Activated T-helper 17 cell treated with anti-CD3 and anti-CD28 coated beads, Interleukin-2, amount 50 U/mL, for 72 hours (primary cell): ENCODE measurements around the gene HGF. TPM values are rescaled to one million over a fixed set of nuclear protein-coding genes. Genes with fewer than 3 reads are reported as not detected.

ENCODE experiments used
- ATAC-seq: fragments of 150-1000 bp; cut with Tn5 transposase; replicated peaks from 2 replicates; pipeline ENCODE4 v1.10.0; 2021; ENCODE audit warnings: mild to moderate bottlenecking, moderate library complexity
- H3K27ac Mint-ChIP-seq: one replicate; pipeline ENCODE4 v1.8.0; 2022; ENCODE audit warnings: mixed read lengths
- H3K27me3 Mint-ChIP-seq: one replicate; pipeline ENCODE4 v1.8.0; 2022; ENCODE audit warnings: mixed read lengths
- H3K36me3 Mint-ChIP-seq: one replicate; pipeline ENCODE4 v1.8.0; 2022; ENCODE audit warnings: low read depth, mild to moderate bottlenecking, mixed read lengths
- H3K4me1 Mint-ChIP-seq: one replicate; pipeline ENCODE4 v1.8.0; 2022; ENCODE audit warnings: mixed read lengths
- H3K4me3 Mint-ChIP-seq: one replicate; pipeline ENCODE4 v1.8.0; 2022; ENCODE audit warnings: mild to moderate bottlenecking, mixed read lengths
- H3K9me3 Mint-ChIP-seq: one replicate; pipeline ENCODE4 v1.8.0; 2022; ENCODE audit warnings: mixed read lengths
- total RNA-seq, 2 donors: library from RNA; stranded (reverse); gene quantifications; one replicate each; pipeline ENCODE4 v1.2.3, GENCODE V29; 2022

The HGF gene
- total RNA-seq, 2 donors from 2014 or later, result not detected

GRCh38 chr7:81690251-81690650 is 79.6 kb downstream of the HGF start:
- H3K36me3 Mint-ChIP-seq, result no peaks in the 10 kb centered on the region
- no peak overlapping the region for H3K4me3 Mint-ChIP-seq
- ATAC-seq, result no peak
- no peaks in the 10 kb centered on the region for H3K27me3 Mint-ChIP-seq
- H3K9me3 Mint-ChIP-seq, result peaks cover 16% of the 10 kb centered on the region
- H3K4me1 Mint-ChIP-seq, result no peaks in the 10 kb centered on the region
- no peak overlapping the region for H3K27ac Mint-ChIP-seq

- Mint-ChIP-seq H3K27ac (no peak overlapping the region), H3K4me3 (no peak overlapping the region), H3K27me3 (no peaks in the 10 kb centered on the region), H3K9me3 (peaks cover 20% of the 10 kb centered on the region), H3K36me3 (no peaks in the 10 kb centered on the region), H3K4me1 (no peaks in the 10 kb centered on the region)
- ATAC-seq, result no peak
Observed at GRCh38 chr7:81688622-81689411, 81.0 kb downstream of the HGF start.

- H3K9me3 Mint-ChIP-seq, result peaks cover 20% of the 10 kb centered on the region
- H3K36me3 Mint-ChIP-seq, result no peaks in the 10 kb centered on the region
- H3K27me3 Mint-ChIP-seq, result no peaks in the 10 kb centered on the region
- no peak overlapping the region for H3K27ac Mint-ChIP-seq
- no peak for ATAC-seq
- no peak overlapping the region for H3K4me3 Mint-ChIP-seq
- no peaks in the 10 kb centered on the region for H3K4me1 Mint-ChIP-seq
Observed at GRCh38 chr7:81687062-81687461, 82.8 kb downstream of the HGF start.

GRCh38 chr7:81685270-81685868 is 84.5 kb downstream of the HGF start:
- no peak for ATAC-seq
- Mint-ChIP-seq H3K27ac (no peak overlapping the region), H3K4me3 (no peak overlapping the region), H3K4me1 (no peaks in the 10 kb centered on the region), H3K9me3 (peaks cover 14% of the 10 kb centered on the region), H3K27me3 (no peaks in the 10 kb centered on the region), H3K36me3 (no peaks in the 10 kb centered on the region)

GRCh38 chr7:81684514-81685269 is 85.2 kb downstream of the HGF start:
- Mint-ChIP-seq H3K36me3 (no peaks in the 10 kb centered on the region), H3K27me3 (no peaks in the 10 kb centered on the region), H3K27ac (no peak overlapping the region), H3K4me3 (no peak overlapping the region), H3K4me1 (no peaks in the 10 kb centered on the region), H3K9me3 (peaks cover 18% of the 10 kb centered on the region)
- ATAC-seq, result no peak

GRCh38 chr7:81684033-81684432 is 85.8 kb downstream of the HGF start:
- Mint-ChIP-seq H3K9me3 (peaks cover 17% of the 10 kb centered on the region), H3K4me1 (no peaks in the 10 kb centered on the region), H3K27ac (no peak overlapping the region), H3K36me3 (no peaks in the 10 kb centered on the region), H3K4me3 (no peak overlapping the region), H3K27me3 (no peaks in the 10 kb centered on the region)
- no peak for ATAC-seq

GRCh38 chr7:81682873-81683272 is 87.0 kb downstream of the HGF start:
- ATAC-seq, result no peak
- Mint-ChIP-seq H3K9me3 (peaks cover 10% of the 10 kb centered on the region), H3K4me3 (no peak overlapping the region), H3K36me3 (no peaks in the 10 kb centered on the region), H3K27me3 (no peaks in the 10 kb centered on the region), H3K4me1 (no peaks in the 10 kb centered on the region), H3K27ac (no peak overlapping the region)

- Mint-ChIP-seq H3K27me3 (no peaks in the 10 kb centered on the region), H3K36me3 (no peaks in the 10 kb centered on the region), H3K27ac (no peak overlapping the region), H3K9me3 (peaks cover 7% of the 10 kb centered on the region), H3K4me3 (no peak overlapping the region), H3K4me1 (no peaks in the 10 kb centered on the region)
- no peak for ATAC-seq
Observed at GRCh38 chr7:81680120-81680519, 89.7 kb downstream of the HGF start.

GRCh38 chr7:81676813-81677212 is 93.0 kb downstream of the HGF start:
- Mint-ChIP-seq H3K27ac (no peak overlapping the region), H3K9me3 (peaks cover 4% of the 10 kb centered on the region), H3K36me3 (no peaks in the 10 kb centered on the region), H3K4me3 (no peak overlapping the region), H3K4me1 (no peaks in the 10 kb centered on the region), H3K27me3 (no peaks in the 10 kb centered on the region)
- ATAC-seq, result no peak

GRCh38 chr7:81676105-81676811 is 93.6 kb downstream of the HGF start:
- Mint-ChIP-seq H3K27me3 (no peaks in the 10 kb centered on the region), H3K4me1 (no peaks in the 10 kb centered on the region), H3K4me3 (no peak overlapping the region), H3K27ac (no peak overlapping the region), H3K36me3 (no peaks in the 10 kb centered on the region), H3K9me3 (peaks cover 4% of the 10 kb centered on the region)
- no peak for ATAC-seq

GRCh38 chr7:81674431-81674830 is 95.4 kb downstream of the HGF start:
- Mint-ChIP-seq H3K27me3 (no peaks in the 10 kb centered on the region), H3K9me3 (peaks cover 4% of the 10 kb centered on the region), H3K4me3 (no peak overlapping the region), H3K4me1 (no peaks in the 10 kb centered on the region), H3K36me3 (no peaks in the 10 kb centered on the region), H3K27ac (no peak overlapping the region)
- no peak for ATAC-seq

GRCh38 chr7:81672872-81673271 is 97.0 kb downstream of the HGF start:
- no peaks in the 10 kb centered on the region for H3K4me1 Mint-ChIP-seq
- H3K4me3 Mint-ChIP-seq, result no peak overlapping the region
- peaks cover 9% of the 10 kb centered on the region for H3K9me3 Mint-ChIP-seq
- no peak overlapping the region for H3K27ac Mint-ChIP-seq
- ATAC-seq, result no peak
- H3K36me3 Mint-ChIP-seq, result no peaks in the 10 kb centered on the region
- no peaks in the 10 kb centered on the region for H3K27me3 Mint-ChIP-seq

- Mint-ChIP-seq H3K9me3 (peaks cover 11% of the 10 kb centered on the region), H3K4me1 (no peaks in the 10 kb centered on the region), H3K4me3 (no peak overlapping the region), H3K27ac (no peak overlapping the region), H3K36me3 (no peaks in the 10 kb centered on the region), H3K27me3 (no peaks in the 10 kb centered on the region)
- ATAC-seq, result no peak
Observed at GRCh38 chr7:81669476-81670105, 100.3 kb downstream of the HGF start.

- Mint-ChIP-seq H3K4me1 (no peaks in the 10 kb centered on the region), H3K9me3 (peaks cover 13% of the 10 kb centered on the region), H3K36me3 (no peaks in the 10 kb centered on the region), H3K27ac (no peak overlapping the region), H3K4me3 (no peak overlapping the region), H3K27me3 (no peaks in the 10 kb centered on the region)
- ATAC-seq, result no peak
Observed at GRCh38 chr7:81666209-81666608, 103.6 kb downstream of the HGF start.
